ENCODE measurements around the gene RPS2. TPM values are rescaled to one million over a fixed set of nuclear protein-coding genes. Genes with fewer than 3 reads are reported as not detected.

The RPS2 gene
- total RNA-seq, 2 experiments from 2014 or later = 5,351 to 6,287 TPM

DNA sequence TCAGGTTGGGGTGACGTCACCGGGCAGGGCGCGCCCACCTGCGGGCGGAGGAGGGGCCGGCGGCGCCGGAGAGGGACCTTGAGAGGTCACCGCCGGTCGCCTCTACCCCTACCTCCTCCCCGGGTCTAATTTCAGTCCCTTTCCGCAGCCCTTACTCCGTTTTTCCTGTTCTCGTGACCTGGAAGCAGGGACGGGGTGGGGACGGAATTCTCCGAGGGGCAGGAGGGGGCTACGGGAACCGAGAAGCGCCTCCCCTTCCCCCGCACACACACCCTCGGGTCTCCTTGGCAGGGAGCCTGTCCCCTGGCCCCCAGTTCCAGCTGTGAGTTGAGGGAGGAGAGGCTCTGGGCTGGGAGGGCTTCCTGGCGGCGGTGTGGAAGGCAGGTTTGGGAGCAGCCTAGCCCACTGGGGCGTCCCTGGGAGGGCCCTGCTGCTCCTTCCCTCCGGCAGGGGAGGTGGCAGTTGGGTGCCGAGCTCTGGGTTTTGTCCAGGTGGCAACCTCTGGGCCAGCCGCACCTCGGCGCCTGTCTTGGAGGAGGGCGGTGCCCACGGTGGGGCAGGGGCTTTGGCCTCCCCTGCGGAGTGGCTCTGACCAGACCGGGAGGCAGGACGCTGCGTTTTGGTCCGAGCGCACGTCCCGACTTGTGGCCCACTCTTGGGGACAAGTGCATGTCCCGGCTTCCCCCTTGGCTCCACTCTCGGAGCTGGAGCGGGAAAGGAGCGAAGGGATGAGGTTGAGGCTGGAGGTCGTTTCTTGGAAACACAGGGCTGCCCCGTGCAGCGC lies 25.9 kb upstream of the RPS2 start:
- Mint-ChIP-seq H3K27me3 (peaks cover 15% of the 10 kb centered on the region), H3K4me1 (peaks cover 19% of the 10 kb centered on the region), H3K27ac (peak overlapping the region; percentile 51), H3K9me3 (ENCODE audit: low read depth) (no peaks in the 10 kb centered on the region), H3K4me3 (peak overlapping the region; percentile 56), H3K36me3 (ENCODE audit: low read depth) (peaks cover 15% of the 10 kb centered on the region)
- peak; percentile 70 for DNase-seq
- intact Hi-C loops (cut with DNase I, micrococcal nuclease) = loop anchor here in 1 of 2 experiments (5.0 to 10.0 kb wide), 3 partner anchors 218 to 524 kb away; partner anchors contain the start of genes ATP6V0C, CRAMP1, EME2 and IFT140
- ChIA-PET CTCF (interaction anchor here (1.5 kb wide), 1 partner anchor 150 kb away, joined by 6 read pairs; no protein-coding TSS in a partner anchor), POLR2A (interaction anchor here (0.7 to 2.0 kb wide), 3 partner anchors 9 to 525 kb away, joined by 3 to 13 read pairs (median 4); partner anchors contain the start of genes NOXO1 and RPS2)
- no peak for ATAC-seq

DNA sequence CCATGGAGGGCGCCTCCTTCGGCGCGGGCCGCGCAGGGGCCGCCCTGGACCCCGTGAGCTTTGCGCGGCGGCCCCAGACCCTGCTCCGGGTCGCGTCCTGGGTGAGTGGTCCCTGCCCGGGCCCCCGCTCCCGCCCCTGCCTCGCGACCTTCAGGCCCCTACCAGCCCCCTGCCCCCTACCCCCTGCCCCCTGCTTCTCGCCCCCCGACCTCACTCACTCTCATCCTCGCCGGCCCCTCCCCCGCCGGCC lies 25.4 kb upstream of the RPS2 start:
- ChIA-PET CTCF (interaction anchor here (1.5 kb wide), 1 partner anchor 151 kb away, joined by 6 read pairs; no protein-coding TSS in a partner anchor), POLR2A (interaction anchor here (2.0 kb wide), 1 partner anchor 25 kb away, joined by 13 read pairs; the partner anchor contains the start of gene RPS2)
- peaks cover 15% of the 10 kb centered on the region for H3K36me3 Mint-ChIP-seq (ENCODE audit: low read depth)
- peaks cover 15% of the 10 kb centered on the region for H3K27me3 Mint-ChIP-seq
- no peaks in the 10 kb centered on the region for H3K9me3 Mint-ChIP-seq (ENCODE audit: low read depth)
- ATAC-seq (no peak), DNase-seq (no peak)
- no peak overlapping the region for H3K27ac Mint-ChIP-seq
- peaks cover 22% of the 10 kb centered on the region for H3K4me1 Mint-ChIP-seq
- intact Hi-C loops (cut with DNase I, micrococcal nuclease) = loop anchor here in 1 of 2 experiments (5.0 to 10.0 kb wide), 3 partner anchors 218 to 525 kb away; partner anchors contain the start of genes ATP6V0C, CRAMP1, EME2 and IFT140
- no peak overlapping the region for H3K4me3 Mint-ChIP-seq

DNA sequence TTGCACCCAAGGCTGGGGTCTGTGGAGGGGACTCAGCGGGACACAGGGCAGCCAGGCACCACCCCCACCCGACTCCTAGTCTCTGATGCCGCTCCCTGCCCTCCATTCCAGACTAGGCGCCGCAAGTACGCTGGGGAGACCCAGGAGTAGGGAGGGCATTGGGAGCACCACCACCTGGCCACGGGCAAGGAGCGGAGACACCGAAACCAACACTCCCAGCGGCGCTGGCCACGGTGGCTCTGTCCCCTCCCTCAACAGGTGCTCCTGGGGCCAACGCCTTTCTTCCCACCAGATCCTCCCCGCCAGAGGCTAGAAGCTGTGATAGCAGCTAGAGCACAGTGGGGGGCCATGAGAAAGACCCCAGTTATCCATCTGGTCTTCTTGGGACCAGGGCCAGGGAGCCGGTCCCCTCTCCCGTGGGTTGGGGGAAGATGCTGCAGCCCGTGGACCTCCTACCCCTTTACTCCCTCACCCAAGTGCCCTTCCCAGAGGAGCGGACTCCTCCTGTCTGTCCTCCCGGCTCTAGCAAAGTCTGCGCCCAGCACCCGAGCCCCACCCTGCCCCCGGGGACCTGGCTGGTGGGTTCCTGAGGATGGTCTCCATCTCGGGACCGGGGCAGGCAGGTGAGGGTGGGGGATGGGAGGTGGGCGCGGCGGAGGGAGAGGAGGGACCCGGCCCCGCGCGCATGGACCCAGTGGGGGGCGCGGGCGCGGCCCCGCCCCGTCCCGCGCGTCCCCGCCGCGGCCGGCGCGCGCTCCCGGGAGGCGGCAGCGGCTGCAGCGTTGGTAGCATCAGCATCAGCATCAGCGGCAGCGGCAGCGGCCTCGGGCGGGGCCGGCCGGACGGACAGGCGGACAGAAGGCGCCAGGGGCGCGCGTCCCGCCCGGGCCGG lies 24.8 kb upstream of the RPS2 start, which contains the start of gene SYNGR3:
Gene SYNGR3, plus strand, starts transcription at position 762 of the 892 bp plus-strand sequence. CDS start 133 bp downstream, outside the sequence.
- Mint-ChIP-seq H3K9me3 (ENCODE audit: low read depth) (no peaks in the 10 kb centered on the region), H3K27me3 (peaks cover 15% of the 10 kb centered on the region), H3K36me3 (ENCODE audit: low read depth) (peaks cover 15% of the 10 kb centered on the region), H3K27ac (no peak within 1 kb of the TSS), H3K4me1 (peaks cover 22% of the 10 kb centered on the region), H3K4me3 (peak within 1 kb of the TSS; percentile 56)
- intact Hi-C loops (cut with DNase I, micrococcal nuclease) = loop anchor here (2.0 to 10.0 kb wide), 4 partner anchors 17 to 525 kb away; partner anchors contain the start of genes ATP6V0C (in 1 of the 2), CRAMP1 (in 1 of the 2), EME2 (in 1 of the 2) and IFT140 (in 1 of the 2)
- CTCF ChIA-PET = interaction anchor here (1.6 kb wide), 1 partner anchor 15 kb away, joined by 5 read pairs; no protein-coding TSS in a partner anchor
- ATAC-seq (no peak), DNase-seq (peak; percentile 47)
- POLR2A ChIA-PET = no interaction called here

DNA sequence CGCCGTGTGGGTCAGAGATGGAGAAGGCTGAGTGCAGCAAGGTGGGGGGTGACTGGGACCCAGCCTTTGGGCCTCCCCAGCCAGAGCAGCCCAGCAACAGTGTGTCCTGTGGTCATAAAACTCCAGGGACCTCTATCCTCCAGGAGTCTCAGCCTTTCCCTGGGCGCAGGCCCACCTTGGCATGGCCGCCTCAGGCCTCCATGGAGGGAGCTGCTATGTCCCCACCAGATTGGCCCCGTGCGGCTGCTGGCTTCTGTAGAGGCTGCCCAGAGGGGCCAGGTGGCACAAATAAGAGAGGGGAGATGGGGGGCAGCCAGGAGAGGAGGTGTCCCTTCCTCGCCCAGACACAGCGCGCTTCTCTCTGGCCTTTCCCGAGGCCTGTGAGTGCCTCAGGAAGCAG lies 22.6 kb upstream of the RPS2 start:
- DNase-seq = no peak
- Mint-ChIP-seq H3K4me1 (peaks cover 19% of the 10 kb centered on the region), H3K9me3 (ENCODE audit: low read depth) (no peaks in the 10 kb centered on the region), H3K4me3 (no peak overlapping the region), H3K36me3 (ENCODE audit: low read depth) (peaks cover 15% of the 10 kb centered on the region), H3K27me3 (peaks cover 26% of the 10 kb centered on the region), H3K27ac (no peak overlapping the region)
- ChIA-PET POLR2A (interaction anchor here (0.9 kb wide), 1 partner anchor 16 kb away, joined by 4 read pairs; no protein-coding TSS in a partner anchor), CTCF (no interaction called here)
- no peak for ATAC-seq
- intact Hi-C loops (cut with DNase I, micrococcal nuclease) = no loop called here

DNA sequence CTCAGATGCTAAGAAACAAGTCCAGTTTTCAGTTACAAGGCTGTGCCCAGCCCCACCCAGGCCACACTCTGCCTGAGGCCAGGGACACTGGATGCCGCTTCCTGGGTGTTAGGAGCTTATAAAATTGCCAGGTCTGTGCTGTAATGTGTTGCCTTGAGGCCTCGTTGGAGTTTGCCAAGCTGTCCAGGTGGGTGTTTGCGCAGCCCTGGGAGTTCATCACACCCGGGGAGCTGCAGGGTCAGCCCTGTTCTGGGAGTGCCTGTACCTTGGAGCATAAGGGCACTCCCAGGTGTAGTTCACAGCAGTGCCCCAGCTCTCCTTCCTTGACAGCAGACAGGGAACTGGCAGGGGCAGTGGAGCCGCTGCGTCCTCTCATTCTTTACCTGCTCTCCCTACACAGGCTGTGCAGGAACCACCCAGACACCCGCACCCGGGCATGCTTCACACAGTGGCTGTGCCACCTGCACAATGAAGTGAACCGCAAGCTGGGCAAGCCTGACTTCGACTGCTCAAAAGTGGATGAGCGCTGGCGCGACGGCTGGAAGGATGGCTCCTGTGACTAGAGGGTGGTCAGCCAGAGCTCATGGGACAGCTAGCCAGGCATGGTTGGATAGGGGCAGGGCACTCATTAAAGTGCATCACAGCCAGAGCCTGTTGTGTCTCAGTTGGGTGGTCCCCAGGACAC lies 21.0 kb upstream of the RPS2 start:
- peaks cover 28% of the 10 kb centered on the region for H3K27me3 Mint-ChIP-seq
- H3K4me3 Mint-ChIP-seq = peak overlapping the region; percentile 85
- ChIA-PET POLR2A (interaction anchor here (2.4 kb wide), 1 partner anchor 21 kb away, joined by 10 read pairs; the partner anchor contains the start of gene RPS2), CTCF (interaction anchor here (1.0 to 1.7 kb wide), 3 partner anchors 14 to 21 kb away, joined by 3 to 5 read pairs (median 5); partner anchors contain the start of genes RPS2 and TBL3)
- H3K27ac Mint-ChIP-seq = no peak overlapping the region
- peaks cover 15% of the 10 kb centered on the region for H3K36me3 Mint-ChIP-seq (ENCODE audit: low read depth)
- peaks cover 18% of the 10 kb centered on the region for H3K4me1 Mint-ChIP-seq
- intact Hi-C loops (cut with DNase I, micrococcal nuclease) = no loop called here
- ATAC-seq (no peak), DNase-seq (no peak)
- H3K9me3 Mint-ChIP-seq (ENCODE audit: low read depth) = no peaks in the 10 kb centered on the region

DNA sequence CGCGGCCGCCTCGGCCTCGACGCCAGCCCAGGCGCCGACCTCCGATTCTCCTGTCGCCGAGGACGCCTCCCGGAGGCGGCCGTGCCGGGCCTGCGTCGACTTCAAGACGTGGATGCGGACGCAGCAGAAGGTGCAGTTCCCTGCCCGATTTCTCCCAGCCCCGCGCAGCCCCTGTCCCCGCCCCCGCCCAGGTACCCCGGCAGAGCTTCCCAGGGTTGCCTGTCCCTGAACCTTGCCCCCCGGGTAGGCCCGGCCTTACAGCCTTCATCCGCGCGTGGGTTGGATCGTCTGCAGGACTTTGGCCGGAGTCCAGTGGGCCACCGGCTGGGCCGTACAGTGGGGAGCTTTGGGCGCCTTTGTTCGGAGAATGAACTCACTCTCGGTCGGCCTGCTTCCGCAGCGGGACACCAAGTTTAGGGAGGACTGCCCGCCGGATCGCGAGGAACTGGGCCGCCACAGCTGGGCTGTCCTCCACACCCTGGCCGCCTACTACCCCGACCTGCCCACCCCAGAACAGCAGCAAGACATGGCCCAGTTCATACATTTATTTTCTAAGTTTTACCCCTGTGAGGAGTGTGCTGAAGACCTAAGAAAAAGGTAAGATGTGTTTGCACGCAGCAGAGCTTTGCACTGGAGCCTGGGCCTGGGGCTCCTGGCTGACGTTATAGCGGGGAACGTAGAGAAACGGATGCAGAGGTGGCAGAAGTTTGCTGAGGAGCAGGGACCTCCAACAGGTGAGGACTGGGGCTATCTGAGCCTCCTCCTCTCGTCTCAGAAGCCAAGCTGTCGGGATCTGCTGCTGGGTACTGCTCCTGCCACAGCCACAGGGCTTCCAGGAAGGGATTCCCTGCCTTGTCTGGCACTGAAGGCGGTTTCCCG lies 20.0 kb upstream of the RPS2 start:
- ATAC-seq = peak; percentile 20
- CTCF ChIA-PET = interaction anchor here (0.7 to 1.7 kb wide), 4 partner anchors 12 to 521 kb away, joined by 3 to 5 read pairs (median 4); partner anchors contain the start of gene TBL3
- H3K36me3 Mint-ChIP-seq (ENCODE audit: low read depth) = peaks cover 15% of the 10 kb centered on the region
- H3K4me3 Mint-ChIP-seq = peak overlapping the region; percentile 85
- intact Hi-C loops (cut with DNase I, micrococcal nuclease) = loop anchor here in 1 of 2 experiments (1.0 kb wide), 2 partner anchors 12 to 41 kb away; partner anchors contain the start of genes MSRB1 and TBL3
- peaks cover 18% of the 10 kb centered on the region for H3K4me1 Mint-ChIP-seq
- DNase-seq = no peak
- peak overlapping the region; percentile 55 for H3K27ac Mint-ChIP-seq
- peaks cover 28% of the 10 kb centered on the region for H3K27me3 Mint-ChIP-seq
- no peaks in the 10 kb centered on the region for H3K9me3 Mint-ChIP-seq (ENCODE audit: low read depth)
- POLR2A ChIA-PET = interaction anchor here (2.4 kb wide), 1 partner anchor 20 kb away, joined by 10 read pairs; the partner anchor contains the start of gene RPS2

DNA sequence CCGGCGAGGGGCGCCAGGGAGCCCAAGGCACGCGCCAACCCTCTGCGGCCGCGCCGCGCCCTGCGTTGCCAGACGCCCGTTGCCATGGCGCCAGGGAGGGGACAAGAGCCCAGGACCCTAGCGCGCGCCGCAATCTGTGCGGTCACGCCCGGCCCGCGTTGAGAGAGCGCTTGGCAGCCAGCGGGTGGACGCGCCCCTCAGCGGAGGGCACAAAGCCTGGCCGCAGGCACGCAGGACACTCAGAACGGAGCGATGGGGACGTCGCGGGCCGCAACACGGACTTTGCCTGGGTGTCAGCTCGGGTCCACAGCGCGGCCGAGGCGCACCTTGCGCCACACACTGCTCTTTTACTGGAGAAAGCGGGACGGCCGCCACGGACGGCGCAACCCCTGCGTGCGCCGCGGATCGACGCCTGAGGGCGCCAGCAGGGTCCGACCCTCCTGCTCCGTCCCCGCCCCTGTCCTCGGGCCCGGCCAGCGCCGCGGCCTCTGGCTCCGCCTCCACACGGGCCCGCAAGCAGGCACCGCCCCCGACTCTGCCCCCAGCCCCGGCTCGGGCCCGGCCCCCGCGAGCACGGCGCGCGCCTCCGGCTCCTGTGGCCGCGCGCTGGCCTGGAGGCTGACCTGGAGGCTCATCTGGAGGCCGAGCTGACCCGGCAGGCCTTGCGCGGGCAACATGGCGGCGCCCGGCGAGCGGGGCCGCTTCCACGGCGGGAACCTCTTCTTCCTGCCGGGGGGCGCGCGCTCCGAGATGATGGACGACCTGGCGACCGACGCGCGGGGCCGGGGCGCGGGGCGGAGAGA lies 19.1 kb upstream of the RPS2 start, which contains the start of gene GFER:
Gene GFER, plus strand, starts transcription at position 650 of the 803 bp plus-strand sequence. Its CDS starts 26 bp downstream, at position 676.
- peaks cover 18% of the 10 kb centered on the region for H3K36me3 Mint-ChIP-seq (ENCODE audit: low read depth)
- H3K27me3 Mint-ChIP-seq = peaks cover 20% of the 10 kb centered on the region
- H3K9me3 Mint-ChIP-seq (ENCODE audit: low read depth) = no peaks in the 10 kb centered on the region
- peak within 1 kb of the TSS; percentile 55 for H3K27ac Mint-ChIP-seq
- ChIA-PET CTCF (interaction anchor here (0.7 to 1.0 kb wide), 4 partner anchors 12 to 522 kb away, joined by 3 to 4 read pairs (median 4); partner anchors contain the start of gene TBL3), POLR2A (interaction anchor here (0.5 to 2.4 kb wide), 2 partner anchors 19 to 20 kb away, joined by 4 to 10 read pairs; partner anchors contain the start of gene RPS2)
- peak; percentile 84 for DNase-seq
- intact Hi-C loops (cut with DNase I, micrococcal nuclease) = loop anchor here in 1 of 2 experiments (1.0 kb wide), 2 partner anchors 11 to 40 kb away; partner anchors contain the start of genes MSRB1 and TBL3
- peak within 1 kb of the TSS; percentile 85 for H3K4me3 Mint-ChIP-seq
- peaks cover 16% of the 10 kb centered on the region for H3K4me1 Mint-ChIP-seq
- peak; percentile 84 for ATAC-seq

DNA sequence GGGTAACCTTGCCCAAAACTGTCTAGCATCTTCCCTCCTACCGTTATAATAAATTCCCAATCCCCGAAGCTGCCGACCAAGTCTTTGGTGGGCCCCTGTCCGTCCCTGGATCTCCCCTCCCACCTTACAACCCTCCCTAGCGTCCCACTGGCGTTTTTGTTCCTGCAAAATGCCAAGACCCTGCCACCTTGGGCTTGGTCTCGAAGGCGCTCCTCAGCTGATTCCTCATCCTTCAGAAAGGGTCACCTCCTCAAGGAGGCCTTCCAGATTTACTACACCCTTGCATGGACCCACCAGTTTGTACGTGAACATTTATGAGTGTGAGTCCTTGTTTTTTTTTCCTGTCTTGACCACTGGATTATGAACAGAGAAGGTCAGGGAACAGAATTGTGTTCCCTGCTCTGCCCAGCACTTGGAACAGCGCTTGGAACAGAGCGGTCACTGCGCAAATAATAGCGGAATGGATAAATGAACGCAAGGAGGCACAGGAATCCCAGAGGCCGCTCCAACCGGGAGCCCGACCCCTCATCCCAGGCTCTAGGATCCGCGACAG lies 18.4 kb upstream of the RPS2 start:
- no peak overlapping the region for H3K27ac Mint-ChIP-seq
- no peaks in the 10 kb centered on the region for H3K9me3 Mint-ChIP-seq (ENCODE audit: low read depth)
- peak overlapping the region; percentile 85 for H3K4me3 Mint-ChIP-seq
- H3K36me3 Mint-ChIP-seq (ENCODE audit: low read depth) = peaks cover 21% of the 10 kb centered on the region
- DNase-seq (no peak), ATAC-seq (no peak)
- ChIA-PET CTCF (interaction anchor here (0.6 to 1.0 kb wide), 4 partner anchors 11 to 145 kb away, joined by 3 to 5 read pairs (median 4); partner anchors contain the start of gene TBL3), POLR2A (interaction anchor here (0.5 to 0.9 kb wide), 2 partner anchors 20 to 172 kb away, joined by 4 to 6 read pairs; partner anchors contain the start of gene TRAF7)
- intact Hi-C loops (cut with DNase I, micrococcal nuclease) = no loop called here
- peaks cover 17% of the 10 kb centered on the region for H3K27me3 Mint-ChIP-seq
- H3K4me1 Mint-ChIP-seq = peaks cover 16% of the 10 kb centered on the region

All from activated CD4-positive, alpha-beta T cell treated with anti-CD3 and anti-CD28 coated beads for 36 hours (primary cell).